Fibroblast of lung (primary cell): ENCODE results near the gene RBM46. TPM values are rescaled to one million over a fixed set of nuclear protein-coding genes. Genes with fewer than 3 reads are reported as not detected.

Experiments used
- DNase-seq, 2 donors: peaks; one replicate each; pipeline versions ENCODE4 v3.0.0 to v3.0.0-alpha.2; 2010; ENCODE audit warnings: low read depth in 2 of 2
- H2AFZ ChIP-seq: 2 replicates; pipeline ENCODE4 v1.5.1; 2012; ENCODE audit warnings: low read length, control low read depth, inconsistent platforms
- H3K27ac ChIP-seq: 2 replicates; pipeline ENCODE4 v1.5.1; 2011; ENCODE audit warnings: low read length, control low read depth; ENCODE audit not compliant: insufficient read depth
- H3K27me3 ChIP-seq: 2 replicates; pipeline ENCODE4 v1.5.1; 2011; ENCODE audit warnings: mild to moderate bottlenecking, low read length; ENCODE audit not compliant: control insufficient read depth, insufficient read depth
- H3K36me3 ChIP-seq: 2 replicates; pipeline ENCODE4 v1.5.1; 2011; ENCODE audit warnings: low read length; ENCODE audit not compliant: control insufficient read depth, insufficient read depth
- H3K4me1 ChIP-seq: 2 replicates; pipeline ENCODE4 v1.5.1; 2011; ENCODE audit warnings: low read length; ENCODE audit not compliant: control insufficient read depth, insufficient read depth; ENCODE audit errors: extremely low read depth
- H3K4me2 ChIP-seq: 2 replicates; pipeline ENCODE4 v1.5.1; 2011; ENCODE audit warnings: low read length, control low read depth; ENCODE audit not compliant: insufficient read depth; ENCODE audit errors: extremely low read depth
- H3K4me3 ChIP-seq, 4 experiments: fragments of 200-600 bp in 1 of 4; sonication (generic) in 1 of 4; replicated peaks in 1 of 4; 2 replicates each; pipeline ENCODE4 v1.5.1; 2011 to 2016; ENCODE audit warnings: low read length in 4 of 4, low read depth in 3 of 4, mild to moderate bottlenecking in 3 of 4, control low read depth in 2 of 4, inconsistent platforms in 1 of 4, mixed read lengths in 1 of 4; ENCODE audit not compliant: insufficient read depth in 1 of 4; ENCODE audit errors: control extremely low read depth in 1 of 4
- H3K79me2 ChIP-seq: 2 replicates; pipeline ENCODE4 v1.5.1; 2012; ENCODE audit warnings: mild to moderate bottlenecking, low read length, inconsistent platforms; ENCODE audit not compliant: control insufficient read depth, insufficient read depth
- H3K9ac ChIP-seq: 2 replicates; pipeline ENCODE4 v1.5.1; 2011; ENCODE audit warnings: mild to moderate bottlenecking, low read length, control low read depth; ENCODE audit not compliant: insufficient read depth
- H3K9me3 ChIP-seq: 2 replicates; pipeline ENCODE4 v1.5.1; 2012; ENCODE audit warnings: low read depth, low read length; ENCODE audit not compliant: control insufficient read depth, insufficient read depth
- H4K20me1 ChIP-seq: 2 replicates; pipeline ENCODE4 v1.5.1; 2011; ENCODE audit warnings: low read length; ENCODE audit not compliant: control insufficient read depth, insufficient read depth; ENCODE audit errors: extremely low read depth
- EZH2 ChIP-seq: IDR thresholded peaks from 2 replicates; pipeline ENCODE4 v1.5.1; 2012; ENCODE audit warnings: low read length, control low read depth, mild to moderate bottlenecking; ENCODE audit errors: missing control alignments
- polyA minus RNA-seq: library from RNA; depleted of rRNA, polyadenylated mRNA; stranded (reverse); fragments of >200 nt; gene quantifications from 2 replicates; pipeline ENCODE4 v1.2.3, GENCODE V29; 2011; ENCODE audit warnings: low replicate concordance
- polyA plus RNA-seq, 2 donors: library from polyadenylated mRNA; depleted of rRNA in 1 of 2; stranded (reverse) in 1 of 2; unstranded in 1 of 2; fragments of >200 nt; gene quantifications; 2 replicates each; pipeline ENCODE4 v1.2.1, GENCODE V29; 2011 to 2012; ENCODE audit warnings: missing spikeins in 1 of 2
- total RNA-seq: library from RNA; depleted of rRNA; stranded (reverse); fragments of >200 nt; gene quantifications from 2 replicates; pipeline ENCODE4 v1.2.1, GENCODE V29; 2014
- TF ChIP-seq, protein P1 (sequence below), 2 donors: IDR thresholded peaks in 1 of 2; conservative IDR thresholded peaks in 1 of 2; 1 replicate in 1 of 2; 2 replicates in 1 of 2; pipeline ENCODE4 v1.5.1; 2011 to 2012; ENCODE audit warnings: low read length in 2 of 2, control low read depth in 1 of 2, inconsistent platforms in 1 of 2, low read depth in 1 of 2, mild to moderate bottlenecking in 1 of 2

RBM46 gene, protein sequence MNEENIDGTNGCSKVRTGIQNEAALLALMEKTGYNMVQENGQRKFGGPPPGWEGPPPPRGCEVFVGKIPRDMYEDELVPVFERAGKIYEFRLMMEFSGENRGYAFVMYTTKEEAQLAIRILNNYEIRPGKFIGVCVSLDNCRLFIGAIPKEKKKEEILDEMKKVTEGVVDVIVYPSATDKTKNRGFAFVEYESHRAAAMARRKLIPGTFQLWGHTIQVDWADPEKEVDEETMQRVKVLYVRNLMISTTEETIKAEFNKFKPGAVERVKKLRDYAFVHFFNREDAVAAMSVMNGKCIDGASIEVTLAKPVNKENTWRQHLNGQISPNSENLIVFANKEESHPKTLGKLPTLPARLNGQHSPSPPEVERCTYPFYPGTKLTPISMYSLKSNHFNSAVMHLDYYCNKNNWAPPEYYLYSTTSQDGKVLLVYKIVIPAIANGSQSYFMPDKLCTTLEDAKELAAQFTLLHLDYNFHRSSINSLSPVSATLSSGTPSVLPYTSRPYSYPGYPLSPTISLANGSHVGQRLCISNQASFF
- total RNA-seq (under 0.01 TPM in 1 of 2 replicates, not detected in the other), polyA plus RNA-seq (0.06 and 0.08 TPM in 2 replicates), polyA minus RNA-seq (not detected in 2 replicates)
- not detected in 2 replicates for polyA plus RNA-seq (2012)

DNA sequence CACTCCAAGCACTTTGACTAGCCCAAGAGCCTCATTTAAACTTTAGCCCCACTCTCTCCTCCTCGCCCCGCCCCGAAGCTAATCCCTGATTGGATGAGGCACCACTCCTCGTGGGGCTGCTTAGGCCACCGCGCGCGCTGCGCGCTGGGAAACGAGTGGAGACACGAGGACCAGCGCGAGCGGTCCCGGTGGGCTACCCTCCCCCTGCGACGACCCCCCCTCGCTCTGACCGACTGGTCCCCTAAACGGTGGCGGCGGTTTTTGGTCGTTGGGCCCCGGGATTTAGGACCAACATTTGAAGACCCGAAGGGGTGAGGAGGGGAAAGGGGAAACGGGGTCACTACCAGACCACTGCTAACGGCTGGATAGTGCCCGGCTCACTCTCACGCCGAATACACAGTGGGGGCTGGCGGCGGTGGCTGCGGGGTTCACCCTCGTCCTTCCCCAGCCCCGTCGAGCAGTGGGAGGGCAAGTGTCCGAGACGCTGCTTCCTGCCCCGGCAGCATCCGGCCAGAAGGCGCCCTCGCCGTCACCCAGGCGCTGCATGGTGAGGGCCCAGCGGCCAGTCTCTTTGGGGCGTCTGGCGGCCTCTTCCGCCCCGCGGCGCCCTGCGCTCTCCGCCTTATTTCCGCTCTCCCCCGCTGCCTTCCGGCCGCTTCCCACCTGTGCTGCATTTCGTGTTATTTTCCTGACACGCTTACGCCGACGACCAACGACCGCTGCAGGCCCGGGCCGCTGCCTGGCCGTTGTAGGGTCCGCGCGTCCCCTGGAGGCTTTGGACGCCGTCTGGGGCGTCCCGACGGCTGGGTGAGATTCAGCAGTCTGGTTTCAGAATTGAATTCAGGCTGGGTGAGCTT lies at the start of gene RBM46:
RBM46 (plus strand) TSS at position 147 of the 857 bp plus-strand sequence. CDS start 15,481 bp downstream, outside the sequence.
- H3K4me2 ChIP-seq = no peak within 1 kb of the TSS
- H2AFZ ChIP-seq = no peak within 1 kb of the TSS
- no peak within 1 kb of the TSS for H3K27ac ChIP-seq
- no peak within 1 kb of the TSS for H3K9ac ChIP-seq
- H3K36me3 ChIP-seq = no peaks in the 10 kb centered on the region
- no peaks in the 10 kb centered on the region for H3K4me1 ChIP-seq
- no peaks in the 10 kb centered on the region for H4K20me1 ChIP-seq
- TF ChIP-seq EZH2 = no peak
- TF ChIP-seq, protein P1, sequence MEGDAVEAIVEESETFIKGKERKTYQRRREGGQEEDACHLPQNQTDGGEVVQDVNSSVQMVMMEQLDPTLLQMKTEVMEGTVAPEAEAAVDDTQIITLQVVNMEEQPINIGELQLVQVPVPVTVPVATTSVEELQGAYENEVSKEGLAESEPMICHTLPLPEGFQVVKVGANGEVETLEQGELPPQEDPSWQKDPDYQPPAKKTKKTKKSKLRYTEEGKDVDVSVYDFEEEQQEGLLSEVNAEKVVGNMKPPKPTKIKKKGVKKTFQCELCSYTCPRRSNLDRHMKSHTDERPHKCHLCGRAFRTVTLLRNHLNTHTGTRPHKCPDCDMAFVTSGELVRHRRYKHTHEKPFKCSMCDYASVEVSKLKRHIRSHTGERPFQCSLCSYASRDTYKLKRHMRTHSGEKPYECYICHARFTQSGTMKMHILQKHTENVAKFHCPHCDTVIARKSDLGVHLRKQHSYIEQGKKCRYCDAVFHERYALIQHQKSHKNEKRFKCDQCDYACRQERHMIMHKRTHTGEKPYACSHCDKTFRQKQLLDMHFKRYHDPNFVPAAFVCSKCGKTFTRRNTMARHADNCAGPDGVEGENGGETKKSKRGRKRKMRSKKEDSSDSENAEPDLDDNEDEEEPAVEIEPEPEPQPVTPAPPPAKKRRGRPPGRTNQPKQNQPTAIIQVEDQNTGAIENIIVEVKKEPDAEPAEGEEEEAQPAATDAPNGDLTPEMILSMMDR (conservative IDR thresholded peaks at IDR 0.05 in 1 of 2, IDR thresholded peaks at IDR 0.05 in 1 of 2; ENCODE audit: low read depth in 1 of 2, low read length in 2 of 2) = no peak
- H3K79me2 ChIP-seq = no peaks in the 10 kb centered on the region
- H3K27me3 ChIP-seq = no peaks in the 10 kb centered on the region
- peak within 1 kb of the TSS in 1 of 4 experiments; percentile 5 for H3K4me3 ChIP-seq
- no peak for DNase-seq
- H3K9me3 ChIP-seq = no peaks in the 10 kb centered on the region

DNA sequence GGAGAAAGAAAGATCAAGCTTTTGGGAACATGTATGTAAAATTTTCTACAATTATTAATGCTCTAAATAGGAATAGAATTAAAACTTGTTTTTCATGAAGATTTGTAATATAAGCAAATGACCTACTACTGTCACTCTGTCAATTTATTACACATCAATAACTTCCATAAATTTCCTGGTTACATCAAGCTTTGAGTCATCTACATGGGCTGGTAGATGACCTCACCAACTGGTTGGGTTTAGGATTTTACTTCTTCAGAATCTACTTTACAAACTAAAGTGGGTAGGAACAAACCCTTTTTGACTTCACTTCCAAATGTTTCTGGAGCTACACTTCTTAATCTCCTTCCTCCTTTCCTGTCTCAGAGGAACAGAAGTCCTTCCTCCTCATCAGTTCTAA lies 49.3 kb upstream of the RBM46 start:
- no peaks in the 10 kb centered on the region for H3K27me3 ChIP-seq
- no peaks in the 10 kb centered on the region for H3K36me3 ChIP-seq
- H3K27ac ChIP-seq = no peak overlapping the region
- no peak overlapping the region for H3K9ac ChIP-seq
- no peak for TF ChIP-seq EZH2
- TF ChIP-seq, protein P1 (conservative IDR thresholded peaks at IDR 0.05 in 1 of 2, IDR thresholded peaks at IDR 0.05 in 1 of 2; ENCODE audit: low read depth in 1 of 2, low read length in 2 of 2) = no peak
- no peak overlapping the region for H3K4me3 ChIP-seq
- H3K4me1 ChIP-seq = no peaks in the 10 kb centered on the region
- H2AFZ ChIP-seq = no peak overlapping the region
- no peaks in the 10 kb centered on the region for H3K79me2 ChIP-seq
- H3K4me2 ChIP-seq = no peak overlapping the region
- no peaks in the 10 kb centered on the region for H4K20me1 ChIP-seq
- no peaks in the 10 kb centered on the region for H3K9me3 ChIP-seq
- DNase-seq = no peak

DNA sequence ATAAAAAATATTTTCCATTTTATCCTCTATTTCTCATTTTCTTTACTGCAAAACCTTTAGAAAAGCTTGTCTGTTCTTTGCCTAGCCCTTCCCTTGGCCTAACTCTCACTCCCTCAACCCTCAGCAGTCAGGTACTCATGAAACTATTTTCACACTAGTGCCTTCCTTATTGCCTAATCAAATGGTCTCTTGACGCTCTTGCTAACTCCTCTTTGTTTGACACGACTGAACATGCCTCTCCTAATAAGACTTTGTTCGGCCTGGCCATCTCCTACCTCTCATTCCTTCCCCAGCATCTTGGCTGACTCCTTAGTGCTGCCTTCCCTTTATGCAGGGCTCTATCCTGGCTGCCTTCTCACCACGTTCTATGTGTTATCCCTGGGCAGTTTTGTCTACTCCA lies 48.4 kb upstream of the RBM46 start:
- no peak overlapping the region for H3K9ac ChIP-seq
- no peak for TF ChIP-seq EZH2
- TF ChIP-seq, protein P1 (conservative IDR thresholded peaks at IDR 0.05 in 1 of 2, IDR thresholded peaks at IDR 0.05 in 1 of 2; ENCODE audit: low read depth in 1 of 2, low read length in 2 of 2) = no peak

More for the DNA sequence above, 48.4 kb upstream of the RBM46 start:
- Histone ChIP-seq H3K79me2 (no peaks in the 10 kb centered on the region), H2AFZ (no peak overlapping the region), H3K36me3 (no peaks in the 10 kb centered on the region), H3K27me3 (no peaks in the 10 kb centered on the region), H4K20me1 (no peaks in the 10 kb centered on the region), H3K9me3 (no peaks in the 10 kb centered on the region), H3K4me2 (no peak overlapping the region), H3K4me3 (no peak overlapping the region), H3K27ac (no peak overlapping the region), H3K4me1 (no peaks in the 10 kb centered on the region)
- DNase-seq = no peak
